ENCODE results near the gene ASCL1. TPM values are rescaled to one million over a fixed set of nuclear protein-coding genes. Genes with fewer than 3 reads are reported as not detected.

The ASCL1 gene
- polyA plus RNA-seq (2013, experiment 1 of 2) = 0.08 TPM
- polyA plus RNA-seq (2013, experiment 2 of 2) = 0.17 TPM

GRCh38 chr12:102957339-102958050 is at the start of gene ASCL1:
Gene ASCL1, plus strand, starts transcription at chr12:102957674. Its CDS starts 571 bp downstream, at chr12:102958245.
- H4K8ac ChIP-seq (ENCODE audit: low read depth, low read length) = no peak within 1 kb of the TSS
- peak within 1 kb of the TSS; percentile 79 for H3K18ac ChIP-seq (ENCODE audit: low read length)
- H3K23ac ChIP-seq (ENCODE audit: low read depth, low read length, poor library complexity) = peak within 1 kb of the TSS; percentile 38
- H3K4me1 ChIP-seq (ENCODE audit: control insufficient read depth in 2 of 2, insufficient read depth in 1 of 2, low read depth in 1 of 2, low read length in 2 of 2) = peaks cover 4 to 14% of the 10 kb centered on the region in 2 donors
- no peak within 1 kb of the TSS for H2BK15ac ChIP-seq (ENCODE audit: low read length)
- H3K9me3 ChIP-seq (replicated peaks in 1 of 2; ENCODE audit: control insufficient read depth in 2 of 2, insufficient read depth in 1 of 2, low read depth in 1 of 2, low read length in 2 of 2) = peaks cover 1 to 4% of the 10 kb centered on the region in 2 donors
- no peak within 1 kb of the TSS for H2BK5ac ChIP-seq (ENCODE audit: low read length)
- DNase-seq (ENCODE audit: low spot score) = no peak
- H3K9ac ChIP-seq (ENCODE audit: low read depth, low read length, poor library complexity) = no peak within 1 kb of the TSS
- no peak within 1 kb of the TSS for H3K14ac ChIP-seq (ENCODE audit: low read length)
- no peak within 1 kb of the TSS for H2BK12ac ChIP-seq (ENCODE audit: low read length)
- no peak within 1 kb of the TSS for H2AK5ac ChIP-seq (ENCODE audit: low read depth, low read length)
- peak within 1 kb of the TSS; percentile 87 for H2AFZ ChIP-seq (ENCODE audit: low read length)
- H3K4ac ChIP-seq (ENCODE audit: low read length) = no peak within 1 kb of the TSS
- H4K91ac ChIP-seq (ENCODE audit: low read depth, low read length, poor library complexity) = no peak within 1 kb of the TSS
- no peaks in the 10 kb centered on the region for H3K79me1 ChIP-seq (ENCODE audit: low read depth, low read length)
- H3K36me3 ChIP-seq (replicated peaks in 1 of 2; ENCODE audit: control insufficient read depth in 2 of 2, insufficient read depth in 2 of 2, low read length in 2 of 2) = no peaks in the 10 kb centered on the region
- peaks cover 21 to 92% (median 82%) of the 10 kb centered on the region in 3 experiments for H3K27me3 ChIP-seq (ENCODE audit: control insufficient read depth in 3 of 3, insufficient read depth in 3 of 3, low read depth in 1 of 3, low read length in 3 of 3)
- peak within 1 kb of the TSS; percentile 28 to 80 for H3K4me3 ChIP-seq (ENCODE audit: low read length in 2 of 2)
- peak within 1 kb of the TSS; percentile 95 for H3K4me2 ChIP-seq (ENCODE audit: insufficient read depth, low read length, poor library complexity, severe bottlenecking)
- no peak within 1 kb of the TSS for H2BK120ac ChIP-seq (ENCODE audit: low read depth, low read length)
- WGBS, 2 donors (ENCODE audit: extremely low coverage in 2 of 2, insufficient read length in 2 of 2, insufficient replicate concordance in 1 of 2) = no CpG with 5 or more reads among the region's 52 CpGs
- no peak within 1 kb of the TSS for H3K27ac ChIP-seq (replicated peaks; ENCODE audit: low read length)

- no peak for DNase-seq (ENCODE audit: low spot score)
- Histone ChIP-seq H3K9ac (ENCODE audit: low read depth, low read length, poor library complexity) (no peak overlapping the region), H4K8ac (ENCODE audit: low read depth, low read length) (no peak overlapping the region), H3K27ac (replicated peaks; ENCODE audit: low read length) (no peak overlapping the region), H3K4me3 (ENCODE audit: low read length in 2 of 2) (no peak overlapping the region), H3K36me3 (replicated peaks in 1 of 2; ENCODE audit: control insufficient read depth in 2 of 2, insufficient read depth in 2 of 2, low read length in 2 of 2) (no peaks in the 10 kb centered on the region), H2AFZ (ENCODE audit: low read length) (no peak overlapping the region), H2BK5ac (ENCODE audit: low read length) (no peak overlapping the region), H3K14ac (ENCODE audit: low read length) (no peak overlapping the region), H2BK12ac (ENCODE audit: low read length) (no peak overlapping the region), H3K79me1 (ENCODE audit: low read depth, low read length) (no peaks in the 10 kb centered on the region), H4K91ac (ENCODE audit: low read depth, low read length, poor library complexity) (no peak overlapping the region), H3K18ac (ENCODE audit: low read length) (no peak overlapping the region), H3K23ac (ENCODE audit: low read depth, low read length, poor library complexity) (no peak overlapping the region), H3K4me2 (ENCODE audit: insufficient read depth, low read length, poor library complexity, severe bottlenecking) (no peak overlapping the region), H3K9me3 (replicated peaks in 1 of 2; ENCODE audit: control insufficient read depth in 2 of 2, insufficient read depth in 1 of 2, low read depth in 1 of 2, low read length in 2 of 2) (no peaks in the 10 kb centered on the region), H2BK15ac (ENCODE audit: low read length) (no peak overlapping the region), H3K27me3 (ENCODE audit: control insufficient read depth in 3 of 3, insufficient read depth in 3 of 3, low read depth in 1 of 3, low read length in 3 of 3) (no peaks in the 10 kb centered on the region), H2BK120ac (ENCODE audit: low read depth, low read length) (no peak overlapping the region), H3K4ac (ENCODE audit: low read length) (no peak overlapping the region), H2AK5ac (ENCODE audit: low read depth, low read length) (no peak overlapping the region), H3K4me1 (ENCODE audit: control insufficient read depth in 2 of 2, insufficient read depth in 1 of 2, low read depth in 1 of 2, low read length in 2 of 2) (no peaks in the 10 kb centered on the region)
- no CpG with 5 or more reads among the region's 4 CpGs for WGBS, 2 donors (ENCODE audit: extremely low coverage in 2 of 2, insufficient read length in 2 of 2, insufficient replicate concordance in 1 of 2)
Observed at GRCh38 chr12:102907918-102908317, 49.6 kb upstream of the ASCL1 start.

GRCh38 chr12:102910137-102910536 is 47.3 kb upstream of the ASCL1 start:
- Histone ChIP-seq H3K36me3 (replicated peaks in 1 of 2; ENCODE audit: control insufficient read depth in 2 of 2, insufficient read depth in 2 of 2, low read length in 2 of 2) (no peaks in the 10 kb centered on the region), H3K9me3 (replicated peaks in 1 of 2; ENCODE audit: control insufficient read depth in 2 of 2, insufficient read depth in 1 of 2, low read depth in 1 of 2, low read length in 2 of 2) (no peaks in the 10 kb centered on the region), H2BK5ac (ENCODE audit: low read length) (no peak overlapping the region), H3K23ac (ENCODE audit: low read depth, low read length, poor library complexity) (no peak overlapping the region), H3K27ac (replicated peaks; ENCODE audit: low read length) (no peak overlapping the region), H2BK12ac (ENCODE audit: low read length) (no peak overlapping the region), H3K4me3 (ENCODE audit: low read length in 2 of 2) (no peak overlapping the region), H2BK15ac (ENCODE audit: low read length) (no peak overlapping the region), H3K18ac (ENCODE audit: low read length) (no peak overlapping the region), H3K4ac (ENCODE audit: low read length) (no peak overlapping the region), H3K79me1 (ENCODE audit: low read depth, low read length) (no peaks in the 10 kb centered on the region), H2AFZ (ENCODE audit: low read length) (no peak overlapping the region), H4K8ac (ENCODE audit: low read depth, low read length) (no peak overlapping the region), H3K4me1 (ENCODE audit: control insufficient read depth in 2 of 2, insufficient read depth in 1 of 2, low read depth in 1 of 2, low read length in 2 of 2) (no peaks in the 10 kb centered on the region), H3K27me3 (ENCODE audit: control insufficient read depth in 3 of 3, insufficient read depth in 3 of 3, low read depth in 1 of 3, low read length in 3 of 3) (no peaks in the 10 kb centered on the region), H2BK120ac (ENCODE audit: low read depth, low read length) (no peak overlapping the region), H3K9ac (ENCODE audit: low read depth, low read length, poor library complexity) (no peak overlapping the region), H2AK5ac (ENCODE audit: low read depth, low read length) (no peak overlapping the region), H4K91ac (ENCODE audit: low read depth, low read length, poor library complexity) (no peak overlapping the region), H3K14ac (ENCODE audit: low read length) (no peak overlapping the region), H3K4me2 (ENCODE audit: insufficient read depth, low read length, poor library complexity, severe bottlenecking) (no peak overlapping the region)
- no CpG with 5 or more reads among the region's 7 CpGs for WGBS, 2 donors (ENCODE audit: extremely low coverage in 2 of 2, insufficient read length in 2 of 2, insufficient replicate concordance in 1 of 2)
- DNase-seq (ENCODE audit: low spot score) = no peak

- no CpG with 5 or more reads among the region's 4 CpGs for WGBS, 2 donors (ENCODE audit: extremely low coverage in 2 of 2, insufficient read length in 2 of 2, insufficient replicate concordance in 1 of 2)
- Histone ChIP-seq H3K4me3 (ENCODE audit: low read length in 2 of 2) (no peak overlapping the region), H2AK5ac (ENCODE audit: low read depth, low read length) (no peak overlapping the region)
Observed at GRCh38 chr12:102910792-102911191, 46.7 kb upstream of the ASCL1 start.

More at GRCh38 chr12:102910792-102911191, 46.7 kb upstream of the ASCL1 start:
- Histone ChIP-seq H3K36me3 (replicated peaks in 1 of 2; ENCODE audit: control insufficient read depth in 2 of 2, insufficient read depth in 2 of 2, low read length in 2 of 2) (no peaks in the 10 kb centered on the region), H3K4me1 (ENCODE audit: control insufficient read depth in 2 of 2, insufficient read depth in 1 of 2, low read depth in 1 of 2, low read length in 2 of 2) (no peaks in the 10 kb centered on the region), H3K27me3 (ENCODE audit: control insufficient read depth in 3 of 3, insufficient read depth in 3 of 3, low read depth in 1 of 3, low read length in 3 of 3) (no peaks in the 10 kb centered on the region), H4K8ac (ENCODE audit: low read depth, low read length) (no peak overlapping the region), H3K9ac (ENCODE audit: low read depth, low read length, poor library complexity) (no peak overlapping the region), H4K91ac (ENCODE audit: low read depth, low read length, poor library complexity) (no peak overlapping the region), H3K4me2 (ENCODE audit: insufficient read depth, low read length, poor library complexity, severe bottlenecking) (no peak overlapping the region), H3K27ac (replicated peaks; ENCODE audit: low read length) (no peak overlapping the region), H2BK15ac (ENCODE audit: low read length) (no peak overlapping the region), H3K79me1 (ENCODE audit: low read depth, low read length) (no peaks in the 10 kb centered on the region), H2BK120ac (ENCODE audit: low read depth, low read length) (no peak overlapping the region), H3K9me3 (replicated peaks in 1 of 2; ENCODE audit: control insufficient read depth in 2 of 2, insufficient read depth in 1 of 2, low read depth in 1 of 2, low read length in 2 of 2) (no peaks in the 10 kb centered on the region), H2BK12ac (ENCODE audit: low read length) (no peak overlapping the region), H3K4ac (ENCODE audit: low read length) (no peak overlapping the region), H3K23ac (ENCODE audit: low read depth, low read length, poor library complexity) (no peak overlapping the region), H3K14ac (ENCODE audit: low read length) (no peak overlapping the region), H3K18ac (ENCODE audit: low read length) (no peak overlapping the region), H2AFZ (ENCODE audit: low read length) (no peak overlapping the region), H2BK5ac (ENCODE audit: low read length) (no peak overlapping the region)
- DNase-seq (ENCODE audit: low spot score) = no peak
